Measurements from ENCODE around the gene CALHM2. TPM values are rescaled to one million over a fixed set of nuclear protein-coding genes. Genes with fewer than 3 reads are reported as not detected.

CALHM2 gene
- total RNA-seq, 1 experiment from 2014 or later: not detected

DNA sequence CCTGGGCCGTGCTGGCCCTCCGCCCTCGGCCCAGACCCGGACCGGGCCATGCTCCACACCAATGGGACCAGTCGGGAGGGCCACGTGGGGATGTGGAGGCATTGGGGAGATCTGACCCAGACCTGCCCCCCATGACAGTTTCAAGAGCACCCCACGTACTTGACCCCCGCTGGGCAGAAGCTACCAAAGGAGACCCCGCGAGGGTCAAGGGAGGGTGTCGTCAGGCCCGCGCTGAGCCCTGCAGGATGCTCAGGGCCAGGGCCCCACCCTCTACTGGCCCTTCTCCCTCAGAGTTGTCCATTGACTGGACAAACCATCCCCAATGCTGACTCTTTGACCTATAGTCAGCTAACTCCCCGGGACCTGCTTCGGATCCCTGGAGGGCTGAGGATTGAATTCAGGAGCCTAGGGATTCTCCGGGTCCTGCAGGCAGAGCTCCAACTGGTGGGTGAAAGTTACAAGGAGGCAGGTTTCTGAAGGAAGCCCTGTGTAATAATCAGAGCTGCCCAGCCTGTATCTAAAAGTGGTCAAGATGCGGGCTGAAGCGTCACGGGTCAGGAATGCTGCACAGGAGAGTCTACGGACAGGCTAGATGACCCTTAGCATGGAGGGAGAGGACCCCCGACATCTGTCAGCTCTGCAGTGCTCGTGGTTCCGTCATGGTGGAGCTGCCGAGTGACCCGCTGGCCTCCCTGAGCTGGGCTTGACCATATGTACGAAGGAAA is 498 bp upstream of the CALHM2 start:
- Histone ChIP-seq H3K14ac (ENCODE audit: insufficient read depth, low read length) (no peak overlapping the region), H2BK120ac (ENCODE audit: low read depth, low read length, poor library complexity, severe bottlenecking) (no peak overlapping the region), H3K4ac (ENCODE audit: low read depth, low read length) (no peak overlapping the region), H3K4me1 (ENCODE audit: insufficient read depth, low read length) (no peaks in the 10 kb centered on the region), H4K8ac (replicated peaks; ENCODE audit: insufficient read length, low read depth, low read length) (no peak overlapping the region), H3K23me2 (ENCODE audit: insufficient read length, low read depth, low read length, poor library complexity, severe bottlenecking) (no peaks in the 10 kb centered on the region), H2BK15ac (ENCODE audit: low read depth, low read length) (no peak overlapping the region), H3T11ph (ENCODE audit: low read length) (no peak overlapping the region), H3K18ac (ENCODE audit: insufficient read length, low read depth, low read length) (no peak overlapping the region), H2BK20ac (ENCODE audit: low read depth, low read length, poor library complexity, severe bottlenecking) (no peak overlapping the region), H2AK5ac (ENCODE audit: insufficient read length, low read length) (no peak overlapping the region), H3K79me1 (ENCODE audit: insufficient read depth, low read depth, low read length, poor library complexity, severe bottlenecking) (no peaks in the 10 kb centered on the region), H4K20me1 (ENCODE audit: control insufficient read depth, insufficient read depth, insufficient read length) (no peaks in the 10 kb centered on the region), H3K4me2 (ENCODE audit: insufficient read depth, insufficient read length, low read length) (no peak overlapping the region), H3K23ac (ENCODE audit: insufficient read length, low read depth, low read length) (no peak overlapping the region), H2AFZ (ENCODE audit: low read length) (no peak overlapping the region), H3K9me3 (ENCODE audit: control insufficient read depth, low read depth, low read length) (no peaks in the 10 kb centered on the region), H2BK5ac (ENCODE audit: insufficient read length, low read length) (no peak overlapping the region), H3K79me2 (ENCODE audit: insufficient read depth, low read length) (no peaks in the 10 kb centered on the region), H2BK12ac (ENCODE audit: insufficient read length, low read depth, low read length) (no peak overlapping the region), H3K56ac (ENCODE audit: insufficient read length, low read depth, low read length) (no peak overlapping the region), H4K91ac (ENCODE audit: insufficient read length, low read depth, low read length) (no peak overlapping the region), H3K27ac (ENCODE audit: insufficient read length, low read depth, low read length) (no peak overlapping the region), H3K9ac (ENCODE audit: extremely low read depth, insufficient read length, low read length) (no peak overlapping the region), H3K27me3 (ENCODE audit: insufficient read depth, low read length) (no peaks in the 10 kb centered on the region), H4K5ac (ENCODE audit: insufficient read length, low read depth, low read length) (no peak overlapping the region)
- H3K9me3 Mint-ChIP-seq: no peaks in the 10 kb centered on the region
- TF ChIP-seq, protein P1, sequence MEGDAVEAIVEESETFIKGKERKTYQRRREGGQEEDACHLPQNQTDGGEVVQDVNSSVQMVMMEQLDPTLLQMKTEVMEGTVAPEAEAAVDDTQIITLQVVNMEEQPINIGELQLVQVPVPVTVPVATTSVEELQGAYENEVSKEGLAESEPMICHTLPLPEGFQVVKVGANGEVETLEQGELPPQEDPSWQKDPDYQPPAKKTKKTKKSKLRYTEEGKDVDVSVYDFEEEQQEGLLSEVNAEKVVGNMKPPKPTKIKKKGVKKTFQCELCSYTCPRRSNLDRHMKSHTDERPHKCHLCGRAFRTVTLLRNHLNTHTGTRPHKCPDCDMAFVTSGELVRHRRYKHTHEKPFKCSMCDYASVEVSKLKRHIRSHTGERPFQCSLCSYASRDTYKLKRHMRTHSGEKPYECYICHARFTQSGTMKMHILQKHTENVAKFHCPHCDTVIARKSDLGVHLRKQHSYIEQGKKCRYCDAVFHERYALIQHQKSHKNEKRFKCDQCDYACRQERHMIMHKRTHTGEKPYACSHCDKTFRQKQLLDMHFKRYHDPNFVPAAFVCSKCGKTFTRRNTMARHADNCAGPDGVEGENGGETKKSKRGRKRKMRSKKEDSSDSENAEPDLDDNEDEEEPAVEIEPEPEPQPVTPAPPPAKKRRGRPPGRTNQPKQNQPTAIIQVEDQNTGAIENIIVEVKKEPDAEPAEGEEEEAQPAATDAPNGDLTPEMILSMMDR (conservative IDR thresholded peaks at IDR 0.05): no peak
- H3K4me1 Mint-ChIP-seq: peaks cover 4 to 11% of the 10 kb centered on the region in 2 experiments; a peak in 3 of 4 replicates
- H3K27me3 Mint-ChIP-seq (ENCODE audit: low read depth): no peaks in the 10 kb centered on the region; the same call in 1 of the 2 replicates
- H3K36me3 Mint-ChIP-seq (ENCODE audit: insufficient read depth in 1 of 3, low read depth in 3 of 3): peaks cover 4 to 16% (median 11%) of the 10 kb centered on the region in 3 experiments
- no peak overlapping the region for H3K4me3 Mint-ChIP-seq
- DNase-seq: no peak
- no CpG with 5 or more reads among the region's 27 CpGs for WGBS (ENCODE audit: extremely low coverage, insufficient read length, low lambda C conversion rate)
- H3K27ac Mint-ChIP-seq: no peak overlapping the region

All from H9 (cell line).